Activated gamma-delta T cell treated with Interleukin-2 at 50 U/mL for 16 hours (primary cell): Measurements from ENCODE around the gene PRSS58.

Experiments used
- DNase-seq: peaks from one replicate; pipeline ENCODE4 v3.0.0-alpha.2; 2020

PRSS58 gene

GRCh38 chr7:142257958-142258357 lies at the start of gene PRSS58:
TSS of gene PRSS58 (minus strand) at chr7:142258058. CDS start at chr7:142257707, 351 bp downstream.
- DNase-seq: no peak

- DNase-seq: no peak
Observed at GRCh38 chr7:142307246-142307900, 49.5 kb upstream of the PRSS58 start.

GRCh38 chr7:142303650-142304049 lies 45.8 kb upstream of the PRSS58 start:
- DNase-seq: no peak

- DNase-seq: no peak
Observed at GRCh38 chr7:142301923-142302550, 44.2 kb upstream of the PRSS58 start.

GRCh38 chr7:142301299-142301698 lies 43.4 kb upstream of the PRSS58 start:
- no peak for DNase-seq

- DNase-seq: no peak
Observed at GRCh38 chr7:142300689-142301088, 42.8 kb upstream of the PRSS58 start.

- DNase-seq: no peak
Observed at GRCh38 chr7:142299237-142299781, 41.5 kb upstream of the PRSS58 start.

GRCh38 chr7:142298627-142299026 lies 40.8 kb upstream of the PRSS58 start:
- DNase-seq: no peak

GRCh38 chr7:142298009-142298408 lies 40.2 kb upstream of the PRSS58 start:
- no peak for DNase-seq

- no peak for DNase-seq
Observed at GRCh38 chr7:142280263-142280662, 22.4 kb upstream of the PRSS58 start.

- DNase-seq: no peak
Observed at GRCh38 chr7:142279601-142280000, 21.7 kb upstream of the PRSS58 start.

GRCh38 chr7:142275028-142275427 lies 17.2 kb upstream of the PRSS58 start:
- no peak for DNase-seq

GRCh38 chr7:142272841-142273240 lies 15.0 kb upstream of the PRSS58 start:
- no peak for DNase-seq

- DNase-seq: no peak
Observed at GRCh38 chr7:142263598-142264380, 5.9 kb upstream of the PRSS58 start.

- DNase-seq: no peak
Observed at GRCh38 chr7:142250705-142251104, 7.2 kb downstream of the PRSS58 start.

- no peak for DNase-seq
Observed at GRCh38 chr7:142249918-142250317, 7.9 kb downstream of the PRSS58 start.

GRCh38 chr7:142248166-142249160 lies 9.4 kb downstream of the PRSS58 start:
- no peak for DNase-seq

- DNase-seq: no peak
Observed at GRCh38 chr7:142243823-142244222, 14.0 kb downstream of the PRSS58 start.

- DNase-seq: no peak
Observed at GRCh38 chr7:142240546-142240945, 17.3 kb downstream of the PRSS58 start.

- no peak for DNase-seq
Observed at GRCh38 chr7:142231716-142232115, 26.1 kb downstream of the PRSS58 start.

- no peak for DNase-seq
Observed at GRCh38 chr7:142228537-142229104, 29.2 kb downstream of the PRSS58 start.
